ENCODE measurements around the gene TRMT44. TPM values are rescaled to one million over a fixed set of nuclear protein-coding genes. Genes with fewer than 3 reads are reported as not detected.
A peak's percentile ranks its signal among the peaks of the same experiment; 100 is the strongest.

TRMT44 gene
- total RNA-seq, 1 experiment from 2014 or later, result 6.9 TPM

DNA sequence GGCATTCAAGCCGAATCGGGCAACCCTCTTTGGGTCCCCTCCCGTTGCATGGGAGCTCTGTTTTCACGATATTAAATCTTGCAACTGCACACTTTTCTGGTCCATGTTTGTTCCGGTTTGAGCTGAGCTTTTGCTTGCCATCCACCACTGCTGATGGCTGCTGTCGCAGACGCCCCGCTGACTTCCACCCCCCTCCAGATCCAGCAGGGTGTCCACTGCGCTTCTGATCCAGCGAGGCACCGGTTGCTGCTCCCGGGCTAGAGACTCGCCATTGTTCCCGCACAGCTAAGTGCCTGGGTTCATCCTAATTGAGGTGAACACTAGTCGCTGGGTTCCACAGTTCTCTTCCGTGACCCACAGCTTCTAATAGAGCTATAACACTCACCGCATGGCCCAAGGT, 13.3 kb upstream of the TRMT44 start:
- no peak for DNase-seq (ENCODE audit: low read depth, low spot score)
- in situ Hi-C loops (cut with HindIII; ENCODE audit: low pct_unique_long_range_greater_than_20kb, low sequenced_read_pairs), result no loop called here

DNA sequence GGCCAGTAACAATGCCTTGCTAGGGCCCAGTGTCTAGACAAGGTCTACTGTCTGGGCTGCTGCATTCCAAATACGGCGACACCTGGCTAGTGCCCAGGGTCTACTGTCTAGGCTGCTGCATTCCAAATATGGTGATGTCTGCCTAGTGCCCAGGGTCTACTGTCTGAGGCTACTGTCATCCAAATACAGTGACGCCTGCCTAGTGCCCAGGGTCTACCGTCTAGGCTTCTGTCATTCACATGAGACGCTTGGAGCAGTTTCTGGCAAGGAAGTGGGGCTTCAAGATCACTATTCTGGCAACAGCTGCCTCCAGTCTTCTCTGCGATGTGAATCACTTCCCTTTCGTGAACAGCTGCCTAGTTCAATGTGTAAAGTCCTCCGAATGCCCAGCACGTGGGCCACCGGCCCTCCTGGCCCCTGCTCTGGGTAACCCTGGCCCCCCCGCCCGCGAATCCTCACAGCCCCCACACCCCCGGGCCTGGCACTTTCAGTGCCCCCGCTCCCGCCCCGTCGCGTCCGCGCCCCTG, 12.8 kb upstream of the TRMT44 start:
- no peak for DNase-seq (ENCODE audit: low read depth, low spot score)
- in situ Hi-C loops (cut with HindIII; ENCODE audit: low pct_unique_long_range_greater_than_20kb, low sequenced_read_pairs), result no loop called here

DNA sequence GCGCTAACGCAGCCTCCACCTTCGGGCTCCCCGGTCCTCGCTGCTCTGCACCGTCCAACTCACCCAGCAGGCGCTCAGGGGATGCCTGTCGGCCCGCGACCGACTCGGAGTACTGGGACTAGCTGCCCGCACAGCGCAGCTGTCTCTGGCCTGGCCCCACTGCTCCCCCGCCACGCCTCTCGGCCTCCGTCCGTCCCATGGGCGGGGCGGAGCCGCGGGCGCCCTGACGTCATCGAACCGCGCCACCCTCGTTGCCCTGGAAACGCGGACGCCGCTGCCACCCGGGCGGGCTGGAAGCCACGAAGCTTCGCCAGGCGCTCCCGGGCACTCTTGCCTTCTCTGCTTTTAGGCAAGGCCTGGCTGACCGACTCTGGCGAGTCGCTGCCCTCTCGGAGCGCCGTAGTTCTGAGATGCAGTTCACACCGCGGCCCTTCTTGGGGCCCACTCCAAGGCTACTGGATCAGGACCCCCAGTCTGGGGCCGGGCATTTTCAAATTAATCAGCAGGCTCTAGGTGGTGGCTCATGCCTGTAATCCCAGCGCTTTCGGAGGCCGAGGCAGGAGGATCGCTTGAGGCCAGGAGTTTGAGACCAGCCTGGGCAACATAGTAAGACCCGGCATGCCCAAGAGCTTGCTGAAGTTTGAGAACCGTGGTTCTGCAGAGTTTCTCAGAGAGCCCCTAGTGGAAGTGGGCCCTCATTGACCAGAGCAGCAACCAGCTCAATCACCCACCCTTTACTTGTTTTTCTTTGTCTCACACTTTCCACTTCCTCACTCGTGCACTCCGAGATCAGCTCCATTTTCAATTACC, 12.1 kb upstream of the TRMT44 start:
- peak; percentile 85 for DNase-seq (ENCODE audit: low read depth, low spot score)
- in situ Hi-C loops (cut with HindIII; ENCODE audit: low pct_unique_long_range_greater_than_20kb, low sequenced_read_pairs), result no loop called here

DNA sequence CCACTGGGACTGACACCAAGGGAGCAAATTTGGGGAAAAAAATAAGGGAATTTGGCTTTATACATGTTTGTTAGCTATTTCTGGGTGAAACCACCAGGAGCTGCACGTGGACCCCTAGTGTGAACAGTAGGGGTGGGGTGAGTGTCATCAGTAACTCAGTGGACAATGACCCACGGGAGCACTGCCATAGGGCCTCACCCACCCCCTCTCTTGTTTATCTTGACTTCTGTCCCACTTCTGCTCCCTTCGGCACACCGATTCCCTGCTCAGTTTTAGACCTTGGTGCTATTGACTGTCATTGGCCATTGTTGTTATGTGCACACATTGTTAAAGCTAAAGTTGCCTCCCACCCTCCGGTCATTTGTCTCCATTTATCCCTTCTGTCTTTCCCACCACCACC, 9.0 kb upstream of the TRMT44 start:
- in situ Hi-C loops (cut with HindIII; ENCODE audit: low pct_unique_long_range_greater_than_20kb, low sequenced_read_pairs), result no loop called here
- DNase-seq (ENCODE audit: low read depth, low spot score), result no peak

DNA sequence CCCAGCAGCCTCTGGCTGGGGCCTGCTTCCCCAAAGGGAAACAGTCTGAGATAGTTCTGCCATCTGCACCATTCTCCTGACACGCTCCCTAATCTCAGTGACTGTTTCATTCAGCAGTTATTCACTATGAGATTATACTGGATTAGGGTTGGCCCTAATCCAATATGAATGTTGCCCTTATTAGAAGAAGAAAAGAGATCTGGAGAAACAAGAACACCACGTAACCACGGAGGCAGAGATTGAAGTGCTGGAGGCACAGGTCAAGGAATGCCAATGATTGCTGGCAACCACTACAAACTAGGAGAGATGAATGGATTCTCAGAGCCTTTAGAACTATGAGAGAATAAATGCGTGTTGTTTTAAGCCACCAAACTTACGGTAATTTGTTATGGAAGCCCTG, 7.4 kb upstream of the TRMT44 start:
- DNase-seq (ENCODE audit: low read depth, low spot score), result no peak
- in situ Hi-C loops (cut with HindIII; ENCODE audit: low pct_unique_long_range_greater_than_20kb, low sequenced_read_pairs), result no loop called here

DNA sequence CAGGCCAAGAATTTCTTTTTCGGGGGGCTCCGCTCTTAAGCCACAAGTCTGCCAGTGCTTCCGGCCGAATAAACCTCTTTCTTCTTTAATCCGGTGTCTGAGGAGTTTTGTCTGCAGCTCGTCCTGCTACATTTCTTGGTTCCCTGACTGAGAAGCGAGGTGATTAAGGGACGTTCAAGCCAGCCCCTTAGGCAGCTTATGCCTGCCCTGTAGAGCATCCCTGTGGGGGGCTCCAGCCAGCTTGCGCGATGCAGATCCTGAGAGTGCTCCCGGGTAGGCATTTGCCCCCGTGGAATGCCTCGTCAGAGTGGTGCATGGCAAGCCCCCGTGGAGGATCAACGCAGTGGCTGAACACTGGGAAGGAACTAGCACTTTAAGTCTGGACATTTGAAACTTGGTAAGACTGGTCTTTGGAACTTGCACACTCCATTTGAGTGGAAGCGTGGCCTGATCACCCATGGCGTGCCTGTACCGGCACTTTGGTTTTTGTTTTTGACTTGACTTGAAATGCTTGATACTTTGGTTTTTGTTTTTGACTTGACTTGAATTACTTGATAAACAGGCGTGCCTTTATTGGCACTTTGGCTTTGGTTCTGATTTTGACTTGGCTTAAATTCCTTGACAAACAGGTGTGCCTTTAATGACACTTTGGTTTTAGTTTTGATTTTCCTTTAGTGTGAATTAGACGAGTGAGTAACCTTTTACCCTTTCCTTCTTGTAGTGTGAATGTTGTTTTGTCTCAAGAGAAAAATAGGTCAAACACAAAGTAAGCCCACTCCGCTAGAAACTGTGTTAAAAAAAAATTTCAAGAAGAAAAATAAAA, 6.1 kb upstream of the TRMT44 start:
- in situ Hi-C loops (cut with HindIII; ENCODE audit: low pct_unique_long_range_greater_than_20kb, low sequenced_read_pairs), result no loop called here
- DNase-seq (ENCODE audit: low read depth, low spot score), result no peak

DNA sequence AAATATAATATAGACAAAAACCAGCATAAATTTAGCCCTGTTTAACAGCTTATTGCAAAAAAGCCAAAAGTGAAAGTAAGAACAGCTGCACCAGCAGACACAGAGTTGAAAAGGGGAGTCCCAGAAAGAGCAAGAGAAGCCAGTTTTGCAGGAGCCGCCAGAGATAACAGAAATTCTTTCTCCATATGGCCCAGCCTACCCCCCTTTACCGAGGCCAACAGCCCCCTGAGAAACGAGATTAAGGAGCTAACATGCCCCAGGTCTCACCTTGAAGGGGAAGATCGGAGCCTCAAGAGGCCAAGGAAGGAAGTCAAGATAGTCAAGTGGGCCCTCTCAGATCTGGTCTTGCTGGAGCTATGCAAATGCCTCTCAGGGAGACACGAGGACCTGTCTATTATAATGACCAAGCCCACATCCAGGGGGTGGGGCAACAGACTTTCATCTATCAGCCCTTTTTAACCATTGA, 4.9 kb upstream of the TRMT44 start:
- in situ Hi-C loops (cut with HindIII; ENCODE audit: low pct_unique_long_range_greater_than_20kb, low sequenced_read_pairs), result no loop called here

DNA sequence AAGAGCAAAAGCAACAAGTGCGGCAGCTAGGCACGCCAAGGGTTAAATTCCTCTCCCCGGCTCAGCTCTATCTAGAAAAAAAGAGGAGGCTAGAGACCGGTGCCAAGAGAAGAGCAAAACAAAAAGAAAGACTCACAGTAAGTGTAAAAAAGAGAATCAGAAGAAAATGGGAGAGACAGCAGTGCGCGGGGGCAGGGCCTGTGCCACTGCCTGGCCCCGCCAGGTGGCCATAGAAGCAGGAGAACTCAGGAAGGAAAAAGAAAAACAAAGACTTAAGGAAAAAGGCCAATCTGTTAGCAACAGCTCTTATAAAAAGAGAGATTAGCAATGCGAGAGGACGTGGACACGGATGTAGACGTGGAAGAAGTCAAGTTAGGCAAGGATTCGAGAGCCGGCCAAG, 3.3 kb upstream of the TRMT44 start:
- in situ Hi-C loops (cut with HindIII; ENCODE audit: low pct_unique_long_range_greater_than_20kb, low sequenced_read_pairs), result no loop called here
- no peak for DNase-seq (ENCODE audit: low read depth, low spot score)

More for the DNA sequence above, 4.9 kb upstream of the TRMT44 start:
- no peak for DNase-seq (ENCODE audit: low read depth, low spot score)

DNA sequence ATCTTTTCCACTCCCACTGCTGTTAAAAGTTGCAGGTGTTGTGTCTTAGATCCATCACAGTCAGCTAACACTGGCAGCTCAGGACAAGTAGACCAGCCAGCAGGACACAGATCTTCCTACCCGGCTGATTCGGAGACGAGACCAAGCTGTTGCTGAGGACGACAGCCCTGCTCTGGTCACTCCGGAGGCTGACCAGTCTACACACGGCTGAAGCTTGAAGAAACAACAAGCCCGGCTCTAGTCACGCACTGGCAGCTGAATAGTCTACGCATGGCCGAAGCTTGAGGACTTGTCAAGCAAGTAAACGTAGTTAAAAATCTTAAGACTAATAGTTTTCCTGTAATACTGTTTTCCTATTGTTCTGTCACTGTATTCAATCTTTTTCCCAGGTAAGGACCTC, 1.8 kb upstream of the TRMT44 start:
- no peak for DNase-seq (ENCODE audit: low read depth, low spot score)
- in situ Hi-C loops (cut with HindIII; ENCODE audit: low pct_unique_long_range_greater_than_20kb, low sequenced_read_pairs), result no loop called here

DNA sequence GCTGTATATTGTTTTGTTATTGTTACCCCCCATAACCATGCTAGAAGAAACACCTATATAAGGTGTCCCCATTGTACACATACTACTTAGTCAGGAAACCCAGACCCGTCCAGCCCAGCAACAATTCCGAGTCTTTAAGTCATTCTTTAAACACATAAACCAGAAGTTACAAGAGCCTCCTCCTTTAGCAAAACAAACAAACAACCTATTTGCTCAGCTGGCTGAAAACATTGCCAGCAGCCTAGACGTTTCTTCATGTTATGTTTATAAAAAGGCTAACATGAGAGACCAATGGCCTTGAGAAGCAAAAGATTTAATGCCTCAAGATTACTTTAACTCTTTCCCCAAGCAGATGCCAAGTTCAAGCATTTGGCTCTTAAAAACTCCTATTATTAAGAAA, 1.4 kb upstream of the TRMT44 start:
- DNase-seq (ENCODE audit: low read depth, low spot score), result no peak
- in situ Hi-C loops (cut with HindIII; ENCODE audit: low pct_unique_long_range_greater_than_20kb, low sequenced_read_pairs), result no loop called here

DNA sequence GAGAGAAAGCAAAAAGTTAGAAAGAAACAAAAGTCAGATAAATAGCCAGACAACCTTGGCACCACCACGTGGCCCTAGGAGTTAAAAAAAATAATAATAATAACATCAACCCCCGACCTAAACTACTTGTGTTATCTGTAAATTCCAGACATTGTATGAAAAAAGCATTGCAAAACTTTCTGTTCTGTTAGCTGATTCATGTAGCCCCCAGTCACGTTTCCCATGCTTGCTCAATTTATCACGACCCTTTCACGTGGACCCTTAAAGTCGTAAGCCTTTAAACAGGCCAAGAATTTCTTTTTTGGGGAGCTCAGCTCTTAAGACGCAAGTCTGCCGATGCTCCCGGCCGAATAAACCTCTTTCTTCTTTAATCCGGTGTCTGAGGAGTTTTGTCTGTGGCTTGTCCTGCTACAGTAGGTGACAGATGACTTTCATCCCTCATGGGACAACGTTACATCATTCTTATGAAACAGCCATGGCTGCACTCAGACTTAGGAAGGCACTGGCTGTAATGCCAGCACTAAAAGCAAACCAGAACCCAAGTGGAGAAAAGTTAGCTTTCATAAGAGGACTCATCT, 574 bp upstream of the TRMT44 start:
- in situ Hi-C loops (cut with HindIII; ENCODE audit: low pct_unique_long_range_greater_than_20kb, low sequenced_read_pairs), result no loop called here
- peak; percentile 39 for DNase-seq (ENCODE audit: low read depth, low spot score)

DNA sequence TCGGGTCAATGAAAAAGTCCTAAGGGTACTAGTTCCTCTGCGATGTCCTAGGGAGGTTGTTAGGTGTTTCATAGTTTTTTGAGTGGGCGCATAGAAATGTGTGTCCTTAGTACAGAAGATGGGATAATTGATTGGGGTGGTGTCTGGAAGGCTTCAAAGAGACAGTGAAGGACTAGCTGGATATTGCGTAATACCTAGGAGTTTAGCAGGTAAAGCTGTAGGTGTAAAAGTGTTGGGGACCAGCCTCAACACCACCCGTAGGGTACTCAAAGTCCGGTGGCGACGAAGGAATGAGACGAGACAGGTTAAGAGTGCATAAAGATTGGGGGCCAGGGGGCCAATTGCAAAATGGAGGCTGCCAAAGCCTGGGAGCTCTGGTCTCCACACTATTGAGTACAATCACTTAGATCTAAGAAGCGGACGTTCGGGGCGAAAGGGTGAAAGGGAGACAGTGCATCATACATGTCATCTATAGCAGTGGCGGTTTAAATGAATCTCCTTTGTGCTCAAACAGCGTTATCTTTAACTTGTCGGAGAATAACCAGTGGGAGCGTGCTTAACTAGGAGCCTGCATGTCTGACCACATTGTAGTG, 1.0 kb downstream of the TRMT44 start:
- in situ Hi-C loops (cut with HindIII; ENCODE audit: low pct_unique_long_range_greater_than_20kb, low sequenced_read_pairs), result no loop called here
- DNase-seq (ENCODE audit: low read depth, low spot score), result no peak

DNA sequence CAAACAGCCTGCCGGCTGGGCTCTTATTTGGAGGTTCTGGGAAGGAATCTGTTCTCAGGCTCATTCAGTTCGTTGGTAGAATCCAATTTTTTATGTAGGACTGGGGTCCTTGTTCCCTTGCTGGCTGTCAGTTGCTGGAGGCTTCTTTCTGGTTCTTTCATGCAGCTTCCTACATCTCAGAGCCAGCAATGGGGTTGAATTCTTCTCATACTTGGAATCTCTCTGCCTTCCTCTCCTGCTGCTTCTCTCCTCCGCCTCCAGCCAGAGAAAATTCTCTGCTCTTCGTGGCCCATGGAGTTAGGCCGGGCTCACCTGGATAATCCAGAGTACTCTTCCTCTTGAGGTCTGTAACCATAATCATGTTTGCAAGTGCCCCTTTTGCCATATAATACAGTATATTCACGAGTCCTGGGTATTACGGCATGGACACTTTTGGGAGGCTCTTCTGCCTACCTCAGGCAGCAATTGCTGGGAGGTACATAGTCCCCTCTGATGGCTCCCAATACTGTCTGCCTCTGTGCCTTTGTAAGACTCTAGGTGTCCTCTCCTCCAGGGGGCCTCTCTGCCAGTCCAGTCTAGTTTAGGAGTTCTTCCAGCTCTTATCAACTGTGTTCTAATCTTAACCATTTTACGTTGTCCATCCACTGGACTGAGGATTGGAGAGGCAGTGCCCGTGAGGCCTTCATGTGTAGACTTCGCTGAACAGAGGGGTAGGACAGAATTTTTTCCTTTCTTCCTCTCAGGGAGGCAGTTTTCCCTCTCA, 2.2 kb downstream of the TRMT44 start:
- no peak for DNase-seq (ENCODE audit: low read depth, low spot score)
- in situ Hi-C loops (cut with HindIII; ENCODE audit: low pct_unique_long_range_greater_than_20kb, low sequenced_read_pairs), result no loop called here

DNA sequence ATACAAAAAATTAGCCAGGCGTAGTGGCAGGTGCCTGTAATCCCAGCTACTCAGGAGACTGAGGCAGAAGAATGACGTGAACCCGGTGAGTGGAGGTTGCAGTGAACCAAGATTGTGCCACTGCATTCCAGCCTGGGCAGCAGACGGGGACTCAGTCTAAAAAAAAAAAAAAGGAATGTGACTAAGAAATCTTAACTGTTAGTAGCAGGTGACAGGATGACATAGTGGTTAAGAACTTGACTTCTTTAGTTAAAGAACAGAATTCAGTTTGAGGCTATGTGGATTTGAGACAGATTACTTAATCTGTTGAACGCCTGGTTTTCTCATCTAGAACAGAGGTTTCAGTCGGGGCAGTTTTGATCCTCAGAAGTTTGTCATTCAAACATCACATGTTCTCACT, 3.2 kb downstream of the TRMT44 start:
- no peak for DNase-seq (ENCODE audit: low read depth, low spot score)
- in situ Hi-C loops (cut with HindIII; ENCODE audit: low pct_unique_long_range_greater_than_20kb, low sequenced_read_pairs), result no loop called here

DNA sequence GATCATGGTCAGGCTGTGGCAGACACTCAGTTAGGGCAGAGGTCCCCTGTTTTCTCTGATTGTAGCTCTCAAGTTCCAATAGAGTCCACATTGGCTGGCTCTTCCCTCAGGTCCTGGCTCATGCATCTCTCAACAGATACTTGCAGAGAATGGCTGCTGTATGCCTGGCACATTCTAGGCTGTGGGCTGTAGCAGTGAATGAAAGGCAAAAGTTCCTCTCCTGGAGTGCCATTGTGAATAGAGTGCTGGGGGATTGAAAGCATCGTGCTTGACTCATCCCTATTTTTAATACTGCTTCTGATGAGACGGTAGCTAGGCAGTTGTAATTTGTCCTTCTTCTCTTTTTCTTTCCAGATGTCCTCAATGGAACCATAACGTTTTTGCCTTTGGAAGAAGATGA, 5.5 kb downstream of the TRMT44 start:
- no peak for DNase-seq (ENCODE audit: low read depth, low spot score)
- in situ Hi-C loops (cut with HindIII; ENCODE audit: low pct_unique_long_range_greater_than_20kb, low sequenced_read_pairs), result no loop called here

DNA sequence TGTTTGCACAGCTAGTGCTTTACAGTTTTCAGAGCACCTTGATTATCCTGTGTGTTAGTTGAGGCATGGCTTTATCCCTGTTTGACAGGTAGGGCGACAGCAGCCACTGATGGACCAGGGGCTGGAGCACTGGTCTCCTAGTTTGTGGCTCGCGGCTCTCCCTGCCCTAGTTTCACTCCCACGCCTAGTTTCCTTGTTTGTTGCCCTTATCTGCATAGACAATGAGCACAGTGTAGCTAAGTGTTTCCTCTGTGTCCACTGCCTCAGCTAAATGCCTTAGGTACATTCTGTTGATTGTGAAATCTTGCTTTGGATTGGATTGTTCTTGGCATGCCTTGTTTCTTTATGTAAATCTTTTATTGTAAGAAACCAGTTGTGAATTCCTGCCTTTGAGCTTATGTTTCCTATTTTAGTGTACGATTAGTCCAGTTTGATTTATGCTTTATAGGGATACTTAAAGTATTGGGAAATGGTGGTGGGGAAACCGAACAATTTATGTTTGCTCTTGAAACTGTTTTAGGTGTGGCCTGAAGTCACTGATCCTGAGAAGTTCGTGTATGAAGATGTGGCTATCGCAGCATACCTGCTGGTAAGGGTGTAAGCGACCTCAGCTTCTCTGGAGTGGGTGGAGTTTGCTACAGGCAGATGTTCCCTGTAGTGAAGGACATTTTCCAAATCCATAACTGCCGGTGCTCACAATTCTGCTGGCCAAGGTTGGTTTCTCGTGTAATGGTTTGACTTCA, 11.0 kb downstream of the TRMT44 start:
- in situ Hi-C loops (cut with HindIII; ENCODE audit: low pct_unique_long_range_greater_than_20kb, low sequenced_read_pairs), result no loop called here
- DNase-seq (ENCODE audit: low read depth, low spot score), result peak; percentile 16

DNA sequence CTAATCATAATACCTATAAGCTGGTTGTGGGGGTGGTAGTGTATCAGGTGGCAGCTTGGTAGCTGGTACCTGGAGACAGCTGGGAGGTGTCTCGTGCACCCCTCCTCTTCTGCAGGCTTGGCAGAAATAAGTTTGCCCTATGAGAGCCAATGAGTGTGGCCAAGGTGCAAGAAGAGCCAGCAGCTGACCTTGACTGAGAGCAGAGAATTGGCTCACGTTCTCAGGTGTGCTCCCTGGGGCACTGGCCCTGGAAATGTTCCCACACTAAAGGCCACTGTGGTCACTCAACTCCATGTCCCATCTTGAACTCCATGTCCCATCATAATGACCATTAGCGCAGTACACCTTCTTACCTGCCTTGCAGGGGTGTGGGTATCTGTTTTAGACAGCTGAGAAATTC, 13.4 kb downstream of the TRMT44 start:
- in situ Hi-C loops (cut with HindIII; ENCODE audit: low pct_unique_long_range_greater_than_20kb, low sequenced_read_pairs), result no loop called here
- DNase-seq (ENCODE audit: low read depth, low spot score), result no peak

Data from SK-MEL-5 (cell line).